Measurements from ENCODE around the gene SLC2A10. TPM values are rescaled to one million over a fixed set of nuclear protein-coding genes. Genes with fewer than 3 reads are reported as not detected.

Gene SLC2A10
- polyA plus RNA-seq, 1 experiment: 41.9 TPM

DNA sequence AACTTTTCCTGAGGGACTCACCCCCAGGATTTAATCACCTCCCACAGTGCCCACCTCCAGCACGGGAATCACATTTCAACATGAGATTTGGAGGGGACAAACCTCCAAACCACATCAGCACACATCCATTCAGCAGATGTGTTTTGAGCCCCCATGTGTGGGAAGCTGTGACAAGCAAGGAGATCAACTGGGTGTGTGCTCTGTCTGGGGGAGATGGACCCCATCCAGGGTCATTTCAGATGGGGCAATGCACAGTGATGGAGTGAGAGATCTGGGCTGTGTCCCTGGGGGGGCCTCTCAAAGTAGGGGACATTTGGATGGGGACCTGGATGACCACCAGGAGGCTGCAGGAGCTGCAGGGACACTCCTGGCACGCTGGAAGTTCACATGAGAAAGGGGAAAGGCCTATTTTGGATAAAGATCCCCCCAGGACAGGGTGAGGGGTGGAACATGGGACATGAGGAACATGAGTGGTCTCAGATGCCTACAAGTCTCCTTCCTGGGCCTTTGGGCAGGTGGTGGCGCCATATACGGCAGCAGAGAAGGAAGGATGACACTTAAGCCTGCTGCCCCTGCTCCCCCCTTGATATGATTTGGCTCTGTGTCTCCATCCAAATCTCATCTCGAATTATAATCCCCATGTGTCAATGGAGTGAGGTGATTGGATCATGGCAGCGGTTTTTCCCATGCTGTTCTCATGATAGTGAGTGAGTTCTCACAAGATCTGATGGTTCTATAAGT lies 49.6 kb downstream of the SLC2A10 start:
- no peak for DNase-seq (ENCODE audit: low read depth)
- ChIA-PET POLR2A (no interaction called here), CTCF (interaction anchor here (0.7 to 5.8 kb wide), 5 partner anchors 12 to 465 kb away, joined by 3 to 38 read pairs (median 3); no protein-coding TSS in a partner anchor)
- TF ChIP-seq, protein P1, sequence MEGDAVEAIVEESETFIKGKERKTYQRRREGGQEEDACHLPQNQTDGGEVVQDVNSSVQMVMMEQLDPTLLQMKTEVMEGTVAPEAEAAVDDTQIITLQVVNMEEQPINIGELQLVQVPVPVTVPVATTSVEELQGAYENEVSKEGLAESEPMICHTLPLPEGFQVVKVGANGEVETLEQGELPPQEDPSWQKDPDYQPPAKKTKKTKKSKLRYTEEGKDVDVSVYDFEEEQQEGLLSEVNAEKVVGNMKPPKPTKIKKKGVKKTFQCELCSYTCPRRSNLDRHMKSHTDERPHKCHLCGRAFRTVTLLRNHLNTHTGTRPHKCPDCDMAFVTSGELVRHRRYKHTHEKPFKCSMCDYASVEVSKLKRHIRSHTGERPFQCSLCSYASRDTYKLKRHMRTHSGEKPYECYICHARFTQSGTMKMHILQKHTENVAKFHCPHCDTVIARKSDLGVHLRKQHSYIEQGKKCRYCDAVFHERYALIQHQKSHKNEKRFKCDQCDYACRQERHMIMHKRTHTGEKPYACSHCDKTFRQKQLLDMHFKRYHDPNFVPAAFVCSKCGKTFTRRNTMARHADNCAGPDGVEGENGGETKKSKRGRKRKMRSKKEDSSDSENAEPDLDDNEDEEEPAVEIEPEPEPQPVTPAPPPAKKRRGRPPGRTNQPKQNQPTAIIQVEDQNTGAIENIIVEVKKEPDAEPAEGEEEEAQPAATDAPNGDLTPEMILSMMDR (IDR thresholded peaks at IDR 0.05; ENCODE audit: insufficient read depth, low read depth, low read length): no peak
- Histone ChIP-seq H3K36me3 (ENCODE audit: control insufficient read depth, insufficient read depth, low read length) (no peaks in the 10 kb centered on the region), H3K27me3 (ENCODE audit: control insufficient read depth, insufficient read depth, low read length) (peaks cover 3% of the 10 kb centered on the region; the same call in 1 of the 2 replicates), H3K4me3 (ENCODE audit: low read depth, low read length) (no peak overlapping the region)

DNA sequence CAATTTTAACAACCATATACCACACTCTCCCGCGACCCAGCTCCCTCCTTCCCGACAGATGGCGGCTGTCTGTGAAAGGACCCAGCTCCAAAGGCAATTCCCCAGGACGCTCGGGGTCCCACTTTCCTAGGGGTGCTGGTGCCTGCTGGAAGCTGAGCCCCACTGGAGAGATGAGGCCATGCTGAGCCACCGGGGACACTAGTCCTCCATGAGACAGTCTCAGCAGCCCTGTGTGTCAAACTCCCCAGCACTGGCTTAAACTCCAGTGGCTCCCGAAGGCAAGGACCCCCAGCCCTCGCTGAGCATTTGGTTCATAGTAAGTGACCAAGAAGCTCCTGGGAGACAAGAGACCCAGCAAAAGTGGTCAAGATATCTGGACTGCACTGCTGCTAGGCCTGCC lies 52.1 kb downstream of the SLC2A10 start:
- Histone ChIP-seq H3K4me3 (ENCODE audit: low read depth, low read length) (no peak overlapping the region), H3K27me3 (ENCODE audit: control insufficient read depth, insufficient read depth, low read length) (peaks cover 3% of the 10 kb centered on the region; the same call in 1 of the 2 replicates), H3K36me3 (ENCODE audit: control insufficient read depth, insufficient read depth, low read length) (no peaks in the 10 kb centered on the region)
- TF ChIP-seq, protein P1 (IDR thresholded peaks at IDR 0.05; ENCODE audit: insufficient read depth, low read depth, low read length): no peak
- CTCF ChIA-PET: interaction anchor here (0.6 kb wide), 1 partner anchor 364 kb away, joined by 3 read pairs; no protein-coding TSS in a partner anchor
- DNase-seq (ENCODE audit: low read depth): no peak
- POLR2A ChIA-PET: no interaction called here

DNA sequence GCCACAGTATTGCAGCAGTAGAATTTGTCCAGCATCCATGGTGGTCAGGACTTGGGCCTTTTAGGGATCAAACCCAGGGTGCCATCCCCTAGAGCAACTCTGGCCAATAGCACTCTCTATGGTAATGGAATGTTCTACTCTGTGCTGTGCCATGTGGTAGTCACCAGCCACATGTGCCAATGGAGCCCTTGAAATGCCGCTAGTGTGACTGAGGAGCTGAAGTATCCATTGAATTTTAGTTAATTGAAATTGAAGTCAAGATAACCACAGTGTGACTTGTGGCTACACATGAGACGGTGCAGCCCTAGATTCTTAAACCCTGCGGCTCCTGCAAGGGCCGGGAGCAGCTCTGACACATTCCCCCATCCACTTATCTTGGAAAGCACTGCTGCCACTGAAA lies 54.6 kb downstream of the SLC2A10 start:
- Histone ChIP-seq H3K36me3 (ENCODE audit: control insufficient read depth, insufficient read depth, low read length) (no peaks in the 10 kb centered on the region), H3K27me3 (ENCODE audit: control insufficient read depth, insufficient read depth, low read length) (peaks cover 3% of the 10 kb centered on the region; the same call in 1 of the 2 replicates), H3K4me3 (ENCODE audit: low read depth, low read length) (no peak overlapping the region)
- CTCF ChIA-PET: interaction anchor here (1.3 to 1.8 kb wide), 3 partner anchors 9 to 366 kb away, joined by 3 to 5 read pairs (median 4); no protein-coding TSS in a partner anchor
- TF ChIP-seq, protein P1 (IDR thresholded peaks at IDR 0.05; ENCODE audit: insufficient read depth, low read depth, low read length): no peak
- no peak for DNase-seq (ENCODE audit: low read depth)
- POLR2A ChIA-PET: no interaction called here

DNA sequence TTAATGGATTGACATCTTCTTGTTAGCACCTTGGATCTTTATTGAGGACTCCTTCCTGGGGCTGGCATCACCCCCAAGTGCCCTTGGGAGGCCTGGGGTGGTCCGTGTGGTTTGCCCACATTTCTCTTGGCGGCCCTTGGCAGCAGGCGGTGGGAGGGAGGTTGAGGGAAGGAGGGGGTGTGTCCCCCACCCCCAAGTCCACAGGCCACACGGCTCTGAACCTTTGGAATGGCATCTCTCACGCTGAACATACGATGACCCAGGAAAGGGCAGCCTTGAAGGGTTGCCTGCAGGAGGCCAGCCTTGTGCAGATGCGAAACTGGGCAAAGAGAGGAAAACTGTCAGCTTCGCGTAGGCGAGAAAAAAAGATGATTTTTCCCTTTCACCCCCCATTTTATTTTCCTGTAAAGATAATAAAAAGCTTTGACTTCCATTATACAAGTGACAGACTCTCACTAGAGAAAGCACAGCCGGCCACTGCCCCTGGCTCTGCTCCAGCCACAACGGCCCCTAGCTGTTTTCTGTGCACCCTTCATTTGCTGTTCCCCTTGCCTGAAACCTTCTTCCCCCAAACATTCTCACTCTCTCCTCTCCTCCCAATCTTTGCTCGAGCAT lies 56.2 kb downstream of the SLC2A10 start:
- POLR2A ChIA-PET: no interaction called here
- Histone ChIP-seq H3K27me3 (ENCODE audit: control insufficient read depth, insufficient read depth, low read length) (peaks cover 2% of the 10 kb centered on the region; the same call in 1 of the 2 replicates), H3K36me3 (ENCODE audit: control insufficient read depth, insufficient read depth, low read length) (no peaks in the 10 kb centered on the region), H3K4me3 (ENCODE audit: low read depth, low read length) (no peak overlapping the region)
- DNase-seq (ENCODE audit: low read depth): no peak
- TF ChIP-seq, protein P1 (IDR thresholded peaks at IDR 0.05; ENCODE audit: insufficient read depth, low read depth, low read length): no peak
- CTCF ChIA-PET: interaction anchor here (0.6 to 1.8 kb wide), 3 partner anchors 8 to 163 kb away, joined by 3 to 7 read pairs (median 4); no protein-coding TSS in a partner anchor

DNA sequence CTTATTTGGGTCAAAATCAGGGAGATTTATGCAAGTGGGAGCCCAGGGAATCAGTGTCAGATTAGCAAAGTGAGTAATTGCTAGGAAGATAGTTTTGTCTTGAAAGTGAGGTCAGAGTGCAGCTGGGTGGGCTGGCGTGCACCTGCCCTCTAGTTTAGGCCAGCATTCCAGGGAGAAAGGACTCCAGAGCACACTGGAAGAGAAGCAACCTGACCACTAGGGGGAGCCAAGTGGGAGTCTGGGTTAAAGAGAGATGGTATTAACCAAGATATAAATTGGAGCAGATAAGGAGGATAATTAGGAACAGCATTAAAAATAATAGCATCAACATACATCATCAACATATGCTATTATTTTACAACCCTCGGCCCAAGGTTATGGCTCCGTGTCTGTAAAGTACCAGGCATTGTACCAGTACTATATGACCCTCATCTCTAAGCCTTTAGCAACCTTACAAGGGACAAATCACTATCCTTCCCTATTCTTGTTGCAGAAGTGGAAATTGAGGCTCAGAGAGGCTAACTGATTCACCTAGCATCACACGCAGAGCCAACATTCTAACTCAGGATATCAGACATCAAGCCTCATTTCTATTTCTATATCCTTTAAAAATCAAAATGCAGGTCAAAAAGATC lies 57.8 kb downstream of the SLC2A10 start:
- TF ChIP-seq, protein P1 (IDR thresholded peaks at IDR 0.05; ENCODE audit: insufficient read depth, low read depth, low read length): peak; percentile 71
- Histone ChIP-seq H3K4me3 (ENCODE audit: low read depth, low read length) (no peak overlapping the region), H3K27me3 (ENCODE audit: control insufficient read depth, insufficient read depth, low read length) (no peaks in the 10 kb centered on the region; the same call in 1 of the 2 replicates), H3K36me3 (ENCODE audit: control insufficient read depth, insufficient read depth, low read length) (no peaks in the 10 kb centered on the region)
- ChIA-PET POLR2A (no interaction called here), CTCF (interaction anchor here (0.9 to 1.8 kb wide), 2 partner anchors 10 to 13 kb away, joined by 4 to 7 read pairs; no protein-coding TSS in a partner anchor)
- DNase-seq (ENCODE audit: low read depth): no peak

Measured in BJ (cell line).